GM12878 (cell line): ENCODE results near the gene NIN. TPM values are rescaled to one million over a fixed set of nuclear protein-coding genes. Genes with fewer than 3 reads are reported as not detected.

ENCODE experiments used
- ATF7 ChIP-seq: fragments of 450-650 bp; IDR thresholded peaks from 2 replicates; pipeline ENCODE4 v1.6.1; 2016; ENCODE audit warnings: low read depth, mild to moderate bottlenecking
- BCL11A ChIP-seq: IDR thresholded peaks from 2 replicates; pipeline ENCODE4 v1.6.1; 2011; ENCODE audit warnings: low read depth, low read length
- ETV6 ChIP-seq, 2 experiments: fragments of 450-650 bp in 1 of 2; IDR thresholded peaks in 1 of 2; conservative IDR thresholded peaks in 1 of 2; 2 replicates each; pipeline ENCODE4 v1.6.1; 2014; ENCODE audit warnings: antibody characterized with exemption in 1 of 2, borderline replicate concordance in 1 of 2, low read depth in 1 of 2, mild to moderate bottlenecking in 1 of 2, moderate library complexity in 1 of 2
- IKZF1 ChIP-seq: fragments of 450-650 bp; conservative IDR thresholded peaks from 2 replicates; pipeline ENCODE4 v1.6.1; 2017; ENCODE audit warnings: antibody characterized with exemption, mild to moderate bottlenecking
- IRF4 ChIP-seq: IDR thresholded peaks from 2 replicates; pipeline ENCODE4 v1.6.1; 2011; ENCODE audit warnings: low read depth, low read length
- MLLT1 ChIP-seq: fragments of 450-650 bp; IDR thresholded peaks from 2 replicates; pipeline ENCODE4 v1.6.1; 2016; ENCODE audit warnings: mild to moderate bottlenecking
- NFIC ChIP-seq: IDR thresholded peaks from 2 replicates; pipeline ENCODE4 v1.6.1; 2012; ENCODE audit warnings: low read depth, mild to moderate bottlenecking, inconsistent platforms, low read length, moderate library complexity
- SIN3A ChIP-seq: IDR thresholded peaks from 2 replicates; pipeline ENCODE4 v1.6.1; 2012; ENCODE audit warnings: low read depth, low read length, improper control_type of control experiment
- SMAD5 ChIP-seq: IDR thresholded peaks from 2 replicates; pipeline ENCODE4 v1.6.1; 2016; ENCODE audit warnings: antibody characterized with exemption, low read depth
- SRF ChIP-seq, 2 experiments: IDR thresholded peaks; 2 replicates each; pipeline ENCODE4 v1.6.1; 2011; ENCODE audit warnings: low read depth in 2 of 2, low read length in 2 of 2, mild to moderate bottlenecking in 1 of 2, moderate library complexity in 1 of 2
- TCF7 ChIP-seq: IDR thresholded peaks from 2 replicates; pipeline ENCODE4 v1.6.1; 2014; ENCODE audit warnings: antibody characterized with exemption, borderline replicate concordance
- ZNF217 ChIP-seq: fragments of 450-650 bp; IDR thresholded peaks from 2 replicates; pipeline ENCODE4 v1.6.1; 2017; ENCODE audit warnings: antibody characterized with exemption, mild to moderate bottlenecking
- ZNF274 ChIP-seq: IDR thresholded peaks from one replicate; pipeline ENCODE4 v1.8.0; 2011; ENCODE audit not compliant: insufficient read length, insufficient read depth
- ZSCAN29 ChIP-seq: fragments of 450-650 bp; IDR thresholded peaks from 2 replicates; pipeline ENCODE4 v1.6.1; 2017; ENCODE audit warnings: mild to moderate bottlenecking, moderate library complexity
- polyA plus RNA-seq, 11 experiments: library from polyadenylated mRNA; depleted of rRNA in 4 of 11; unstranded in 6 of 11; stranded (reverse) in 5 of 11; fragments of >200 nt; fragmentation: Nextera tagmentation in 4 of 11; fragmentation: Illumina TruSeq in 1 of 11; extraction: Ambion mirVana in 4 of 11; extraction: Trizol in 1 of 11; gene quantifications; 1 replicate in 1 of 11; 2 replicates in 10 of 11; pipeline versions ENCODE4 v1.2.1 to v1.2.3, GENCODE V29; 2011 to 2016; ENCODE audit warnings: inconsistent platforms in 2 of 11, missing spikeins in 2 of 11, low read depth in 1 of 11
- total RNA-seq, 4 experiments: library from RNA; depleted of rRNA in 3 of 4; stranded (reverse); fragments of >200 nt in 3 of 4; fragmentation: Illumina TruSeq in 1 of 4; extraction: Trizol in 1 of 4; gene quantifications; 2 replicates each; pipeline versions ENCODE4 v1.2.1 to v1.2.3, GENCODE V29; 2013 to 2021
- TF ChIP-seq, protein P1 (sequence below): fragments of 450-650 bp; formaldehyde crosslinking; IDR thresholded peaks from 2 replicates; pipeline ENCODE4 v1.4.0; 2022; ENCODE audit warnings: mild to moderate bottlenecking, moderate library complexity
- TF ChIP-seq, protein P2 (sequence below): IDR thresholded peaks from 2 replicates; pipeline ENCODE4 v1.6.1; 2012; ENCODE audit warnings: low read depth, low read length, improper control_type of control experiment
- TF ChIP-seq, protein P3 (sequence below): fragments of 150-350 bp; IDR thresholded peaks from 2 replicates; pipeline ENCODE4 v1.6.1; 2014; ENCODE audit warnings: mild to moderate bottlenecking, low read depth, low read length
- TF ChIP-seq, protein P4 (sequence below): fragments of 450-650 bp; IDR thresholded peaks from 2 replicates; pipeline ENCODE4 v1.6.1; 2017; ENCODE audit warnings: low read depth, mild to moderate bottlenecking, moderate library complexity

NIN gene
- total and polyA plus RNA-seq, 10 of the 15 experiments (the other 5 are each of a cell fraction or from before 2014, with no cell fraction given), result 16.2 to 135 (median 70.3) TPM

- peak; percentile 92 for TF ChIP-seq IKZF1
- TF ChIP-seq MLLT1, result no peak
- no peak for TF ChIP-seq ZSCAN29
- 0 out of 2 replicates have a peak, but pooled peaks have one; percentile 31 for TF ChIP-seq BCL11A
- no peak for TF ChIP-seq SRF (IDR thresholded peaks at IDR 0.05; ENCODE audit: low read depth in 2 of 2, low read length in 2 of 2)
- no peak for TF ChIP-seq SMAD5
- TF ChIP-seq, protein P1, sequence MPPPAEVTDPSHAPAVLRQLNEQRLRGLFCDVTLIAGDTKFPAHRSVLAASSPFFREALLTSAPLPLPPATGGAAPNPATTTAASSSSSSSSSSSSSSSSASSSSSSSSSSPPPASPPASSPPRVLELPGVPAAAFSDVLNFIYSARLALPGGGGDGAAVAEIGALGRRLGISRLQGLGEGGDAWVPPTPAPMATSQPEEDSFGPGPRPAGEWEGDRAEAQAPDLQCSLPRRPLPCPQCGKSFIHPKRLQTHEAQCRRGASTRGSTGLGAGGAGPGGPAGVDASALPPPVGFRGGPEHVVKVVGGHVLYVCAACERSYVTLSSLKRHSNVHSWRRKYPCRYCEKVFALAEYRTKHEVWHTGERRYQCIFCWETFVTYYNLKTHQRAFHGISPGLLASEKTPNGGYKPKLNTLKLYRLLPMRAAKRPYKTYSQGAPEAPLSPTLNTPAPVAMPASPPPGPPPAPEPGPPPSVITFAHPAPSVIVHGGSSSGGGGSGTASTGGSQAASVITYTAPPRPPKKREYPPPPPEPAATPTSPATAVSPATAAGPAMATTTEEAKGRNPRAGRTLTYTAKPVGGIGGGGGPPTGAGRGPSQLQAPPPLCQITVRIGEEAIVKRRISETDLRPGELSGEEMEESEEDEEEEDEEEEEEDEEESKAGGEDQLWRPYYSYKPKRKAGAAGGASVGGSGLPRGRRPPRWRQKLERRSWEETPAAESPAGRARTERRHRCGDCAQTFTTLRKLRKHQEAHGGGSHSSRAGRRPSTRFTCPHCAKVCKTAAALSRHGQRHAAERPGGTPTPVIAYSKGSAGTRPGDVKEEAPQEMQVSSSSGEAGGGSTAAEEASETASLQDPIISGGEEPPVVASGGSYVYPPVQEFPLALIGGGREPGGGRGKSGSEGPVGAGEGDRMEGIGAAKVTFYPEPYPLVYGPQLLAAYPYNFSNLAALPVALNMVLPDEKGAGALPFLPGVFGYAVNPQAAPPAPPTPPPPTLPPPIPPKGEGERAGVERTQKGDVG, result no peak
- TF ChIP-seq IRF4, result no peak
- no peak for TF ChIP-seq ZNF217
- TF ChIP-seq ATF7, result peak; percentile 60
- TF ChIP-seq ETV6 (conservative IDR thresholded peaks at IDR 0.05 in 1 of 2, IDR thresholded peaks at IDR 0.05 in 1 of 2; ENCODE audit: borderline replicate concordance in 1 of 2, low read depth in 1 of 2), result no peak
- TF ChIP-seq SIN3A, result no peak
- TF ChIP-seq, protein P2, sequence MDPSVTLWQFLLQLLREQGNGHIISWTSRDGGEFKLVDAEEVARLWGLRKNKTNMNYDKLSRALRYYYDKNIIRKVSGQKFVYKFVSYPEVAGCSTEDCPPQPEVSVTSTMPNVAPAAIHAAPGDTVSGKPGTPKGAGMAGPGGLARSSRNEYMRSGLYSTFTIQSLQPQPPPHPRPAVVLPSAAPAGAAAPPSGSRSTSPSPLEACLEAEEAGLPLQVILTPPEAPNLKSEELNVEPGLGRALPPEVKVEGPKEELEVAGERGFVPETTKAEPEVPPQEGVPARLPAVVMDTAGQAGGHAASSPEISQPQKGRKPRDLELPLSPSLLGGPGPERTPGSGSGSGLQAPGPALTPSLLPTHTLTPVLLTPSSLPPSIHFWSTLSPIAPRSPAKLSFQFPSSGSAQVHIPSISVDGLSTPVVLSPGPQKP, result no peak
- no peak for TF ChIP-seq ZNF274
- peak; percentile 15; the same call in 1 of the 2 replicates for TF ChIP-seq TCF7
- TF ChIP-seq, protein P3, sequence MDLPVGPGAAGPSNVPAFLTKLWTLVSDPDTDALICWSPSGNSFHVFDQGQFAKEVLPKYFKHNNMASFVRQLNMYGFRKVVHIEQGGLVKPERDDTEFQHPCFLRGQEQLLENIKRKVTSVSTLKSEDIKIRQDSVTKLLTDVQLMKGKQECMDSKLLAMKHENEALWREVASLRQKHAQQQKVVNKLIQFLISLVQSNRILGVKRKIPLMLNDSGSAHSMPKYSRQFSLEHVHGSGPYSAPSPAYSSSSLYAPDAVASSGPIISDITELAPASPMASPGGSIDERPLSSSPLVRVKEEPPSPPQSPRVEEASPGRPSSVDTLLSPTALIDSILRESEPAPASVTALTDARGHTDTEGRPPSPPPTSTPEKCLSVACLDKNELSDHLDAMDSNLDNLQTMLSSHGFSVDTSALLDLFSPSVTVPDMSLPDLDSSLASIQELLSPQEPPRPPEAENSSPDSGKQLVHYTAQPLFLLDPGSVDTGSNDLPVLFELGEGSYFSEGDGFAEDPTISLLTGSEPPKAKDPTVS, result no peak
- TF ChIP-seq, protein P4, sequence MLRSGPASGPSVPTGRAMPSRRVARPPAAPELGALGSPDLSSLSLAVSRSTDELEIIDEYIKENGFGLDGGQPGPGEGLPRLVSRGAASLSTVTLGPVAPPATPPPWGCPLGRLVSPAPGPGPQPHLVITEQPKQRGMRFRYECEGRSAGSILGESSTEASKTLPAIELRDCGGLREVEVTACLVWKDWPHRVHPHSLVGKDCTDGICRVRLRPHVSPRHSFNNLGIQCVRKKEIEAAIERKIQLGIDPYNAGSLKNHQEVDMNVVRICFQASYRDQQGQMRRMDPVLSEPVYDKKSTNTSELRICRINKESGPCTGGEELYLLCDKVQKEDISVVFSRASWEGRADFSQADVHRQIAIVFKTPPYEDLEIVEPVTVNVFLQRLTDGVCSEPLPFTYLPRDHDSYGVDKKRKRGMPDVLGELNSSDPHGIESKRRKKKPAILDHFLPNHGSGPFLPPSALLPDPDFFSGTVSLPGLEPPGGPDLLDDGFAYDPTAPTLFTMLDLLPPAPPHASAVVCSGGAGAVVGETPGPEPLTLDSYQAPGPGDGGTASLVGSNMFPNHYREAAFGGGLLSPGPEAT, result peak; percentile 97
- TF ChIP-seq NFIC, result peak; percentile 95
Observed at GRCh38 chr14:50677527-50678063, 153.4 kb downstream of the NIN start (continued).
